H1 (cell line): ENCODE measurements around the gene PAGE2B. TPM values are rescaled to one million over a fixed set of nuclear protein-coding genes. Genes with fewer than 3 reads are reported as not detected.

Experiments
- CTCF ChIA-PET: fragments of 300-600 bp; sonication (Branson Sonifier 250); formaldehyde crosslinking; loops from one replicate; lab custom pipeline; 2021; ENCODE audit not compliant: partially characterized antibody; lab: Charles Lee
- POLR2A ChIA-PET: fragments of 300-600 bp; sonication (Branson Sonifier 250); formaldehyde crosslinking; loops from one replicate; lab custom pipeline; 2021; ENCODE audit warnings: inconsistent platforms; ENCODE audit not compliant: partially characterized antibody; lab: Charles Lee
- DNase-seq, 2 experiments: peaks; one replicate each; pipeline versions ENCODE4 v3.0.0 to v3.0.0-alpha.2; 2010 to 2022; ENCODE audit warnings: low spot score in 2 of 2, low read depth in 1 of 2, mixed read lengths in 1 of 2
- FAIRE-seq: peaks from 2 replicates; lab custom pipeline; 2011; peaks lifted over from hg19 to GRCh38; lab: Jason Lieb, UNC
- H2AFZ ChIP-seq: 2 replicates; pipeline ENCODE4 v1.8.1; 2012; ENCODE audit warnings: low read length, inconsistent platforms
- H2AK5ac ChIP-seq: 2 replicates; pipeline ENCODE4 v1.6.1; 2013; ENCODE audit warnings: low read depth, low read length
- H2BK120ac ChIP-seq: replicated peaks from 2 replicates; pipeline ENCODE3; 2013; ENCODE audit warnings: low read depth, low read length, inconsistent platforms
- H2BK12ac ChIP-seq: 2 replicates; pipeline ENCODE4 v1.6.1; 2013; ENCODE audit warnings: low read depth, low read length
- H2BK15ac ChIP-seq: 2 replicates; pipeline ENCODE4 v1.6.1; 2013; ENCODE audit warnings: low read length
- H2BK20ac ChIP-seq: 2 replicates; pipeline ENCODE4 v1.6.1; 2013; ENCODE audit warnings: low read length
- H2BK5ac ChIP-seq: 2 replicates; pipeline ENCODE4 v1.6.1; 2013; ENCODE audit warnings: low read depth, low read length
- H3K14ac ChIP-seq: 2 replicates; pipeline ENCODE4 v1.6.1; 2013; ENCODE audit warnings: inconsistent platforms; ENCODE audit not compliant: insufficient read length
- H3K18ac ChIP-seq: 2 replicates; pipeline ENCODE4 v1.6.1; 2013; ENCODE audit warnings: low read length; ENCODE audit errors: extremely low read depth
- H3K23ac ChIP-seq: 2 replicates; pipeline ENCODE4 v1.6.1; 2013; ENCODE audit warnings: inconsistent platforms; ENCODE audit not compliant: insufficient read length
- H3K23me2 ChIP-seq: 2 replicates; pipeline ENCODE4 v1.6.1; 2013; ENCODE audit warnings: low read depth, low read length
- H3K27ac ChIP-seq: 2 replicates; pipeline ENCODE4 v1.6.1; 2011; ENCODE audit warnings: low read depth, low read length, inconsistent platforms
- H3K27me3 ChIP-seq, 4 experiments: replicated peaks in 1 of 4; 1 replicate in 1 of 4; 2 replicates in 3 of 4; pipeline versions ENCODE4 v1.6.1 to v1.8.1; 2011 to 2013; ENCODE audit warnings: low read length in 3 of 4, mild to moderate bottlenecking in 3 of 4, inconsistent platforms in 2 of 4, mixed read lengths in 2 of 4, moderate library complexity in 1 of 4; ENCODE audit not compliant: control insufficient read depth in 3 of 4, insufficient read depth in 3 of 4; ENCODE audit errors: extremely low read depth in 1 of 4
- H3K36me3 ChIP-seq, 4 experiments: 2 replicates each; pipeline versions ENCODE4 v1.6.1 to v1.8.1; 2011 to 2013; ENCODE audit warnings: mild to moderate bottlenecking in 4 of 4, low read length in 3 of 4, moderate library complexity in 2 of 4, control low read depth in 1 of 4, inconsistent platforms in 1 of 4; ENCODE audit not compliant: insufficient read depth in 4 of 4, control insufficient read depth in 2 of 4
- H3K4ac ChIP-seq: replicated peaks from 2 replicates; pipeline ENCODE3; 2013; ENCODE audit warnings: low read length, low read depth, mixed read lengths, inconsistent platforms; ENCODE audit not compliant: insufficient read length
- H3K4me1 ChIP-seq, 4 experiments: replicated peaks in 1 of 4; 1 replicate in 1 of 4; 2 replicates in 3 of 4; pipeline versions ENCODE4 v1.6.1 to v1.8.1; 2011 to 2013; ENCODE audit warnings: low read length in 3 of 4, inconsistent platforms in 2 of 4, mixed read lengths in 1 of 4; ENCODE audit not compliant: insufficient read depth in 4 of 4, control insufficient read depth in 3 of 4
- H3K4me2 ChIP-seq, 2 experiments: 2 replicates each; pipeline versions ENCODE4 v1.6.1 to v1.8.1; 2011 to 2013; ENCODE audit warnings: low read depth in 2 of 2, low read length in 2 of 2, control low read depth in 1 of 2, inconsistent platforms in 1 of 2, mild to moderate bottlenecking in 1 of 2; ENCODE audit not compliant: insufficient read depth in 1 of 2
- H3K4me3 ChIP-seq, 4 experiments: fragments of 200-600, 300-600 bp in 1 of 4; sonication (generic), shearing (Covaris generic), sonication (Bioruptor Twin) in 1 of 4; 2 replicates each; pipeline versions ENCODE4 v1.5.1 to v1.8.1; 2011 to 2016; ENCODE audit warnings: low read length in 4 of 4, low read depth in 3 of 4, control low read depth in 2 of 4, inconsistent platforms in 2 of 4, mild to moderate bottlenecking in 2 of 4, mixed read lengths in 1 of 4, moderate library complexity in 1 of 4; ENCODE audit not compliant: insufficient read depth in 2 of 4; ENCODE audit errors: extremely low read depth in 1 of 4
- H3K56ac ChIP-seq: replicated peaks from 2 replicates; pipeline ENCODE3; 2013; ENCODE audit warnings: low read depth, mild to moderate bottlenecking, mixed read lengths, low read length, inconsistent platforms; ENCODE audit not compliant: insufficient read length
- H3K79me1 ChIP-seq: 2 replicates; pipeline ENCODE4 v1.6.1; 2013; ENCODE audit warnings: low read depth, low read length, control low read depth
- H3K79me2 ChIP-seq, 2 experiments: 2 replicates each; pipeline versions ENCODE4 v1.6.1 to v1.8.1; 2012 to 2013; ENCODE audit warnings: low read length in 2 of 2, mild to moderate bottlenecking in 2 of 2, inconsistent platforms in 1 of 2; ENCODE audit not compliant: insufficient read depth in 2 of 2, control insufficient read depth in 1 of 2
- H3K9ac ChIP-seq, 4 experiments: replicated peaks in 1 of 4; 1 replicate in 1 of 4; 2 replicates in 3 of 4; pipeline versions ENCODE4 v1.6.1 to v1.8.1; 2011 to 2013; ENCODE audit warnings: low read depth in 3 of 4, low read length in 3 of 4, control low read depth in 2 of 4, mild to moderate bottlenecking in 2 of 4, moderate library complexity in 2 of 4, inconsistent platforms in 1 of 4; ENCODE audit errors: extremely low read depth in 1 of 4
- H3K9me3 ChIP-seq, 2 experiments: 2 replicates each; pipeline versions ENCODE4 v1.6.1 to v1.8.1; 2012 to 2013; ENCODE audit warnings: mild to moderate bottlenecking in 2 of 2, moderate library complexity in 2 of 2, control low read depth in 1 of 2, inconsistent platforms in 1 of 2, low read depth in 1 of 2, low read length in 1 of 2, mixed read lengths in 1 of 2; ENCODE audit not compliant: insufficient read depth in 2 of 2
- H4K20me1 ChIP-seq, 2 experiments: replicated peaks in 1 of 2; 2 replicates each; pipeline versions ENCODE3 to v1.8.1; 2011 to 2013; ENCODE audit warnings: inconsistent platforms in 2 of 2, low read length in 2 of 2, mild to moderate bottlenecking in 1 of 2; ENCODE audit not compliant: insufficient read depth in 2 of 2, control insufficient read depth in 1 of 2
- H4K5ac ChIP-seq: 2 replicates; pipeline ENCODE4 v1.6.1; 2013; ENCODE audit warnings: low read length, low read depth, mixed read lengths, inconsistent platforms; ENCODE audit not compliant: insufficient read length
- H4K8ac ChIP-seq: 2 replicates; pipeline ENCODE4 v1.8.0; 2013; ENCODE audit warnings: mild to moderate bottlenecking, moderate library complexity, low read length, inconsistent platforms; ENCODE audit not compliant: insufficient read depth; ENCODE audit errors: extremely low read depth
- H4K91ac ChIP-seq: replicated peaks from 2 replicates; pipeline ENCODE3; 2013; ENCODE audit warnings: low read length, mixed read lengths, inconsistent platforms; ENCODE audit not compliant: insufficient read length
- CTBP2 ChIP-seq: IDR thresholded peaks from 2 replicates; pipeline ENCODE4 v1.7.0; 2011; ENCODE audit warnings: borderline replicate concordance, mild to moderate bottlenecking, moderate library complexity, mixed read lengths, low read length; ENCODE audit not compliant: insufficient read depth, insufficient read length
- FOSL1 ChIP-seq: IDR thresholded peaks from 2 replicates; pipeline ENCODE4 v1.6.1; 2011; ENCODE audit warnings: mild to moderate bottlenecking, low read depth, low read length, moderate library complexity; ENCODE audit not compliant: insufficient read depth
- KDM5A ChIP-seq: fragments of 200-600 bp; IDR thresholded peaks from 2 replicates; pipeline ENCODE4 v1.7.1; 2012; ENCODE audit warnings: mild to moderate bottlenecking, low read length, inconsistent platforms, mixed read lengths
- MAFK ChIP-seq: IDR thresholded peaks from 2 replicates; pipeline ENCODE4 v1.6.1; 2012; ENCODE audit warnings: low read depth, mild to moderate bottlenecking, improper control_type of control experiment, low read length
- PHF8 ChIP-seq: fragments of 200-600 bp; sonication (generic); conservative IDR thresholded peaks from 2 replicates; pipeline ENCODE4 v1.7.1; 2012; ENCODE audit warnings: low read depth, mild to moderate bottlenecking, inconsistent platforms, low read length, moderate library complexity
- RAD21 ChIP-seq, 2 experiments: IDR thresholded peaks in 1 of 2; conservative IDR thresholded peaks in 1 of 2; 2 replicates each; pipeline ENCODE4 v1.6.1; 2011; ENCODE audit warnings: low read depth in 2 of 2, low read length in 2 of 2, improper control_type of control experiment in 1 of 2, inconsistent platforms in 1 of 2, mild to moderate bottlenecking in 1 of 2, moderate library complexity in 1 of 2
- SAP30 ChIP-seq: fragments of 300-600 bp; sonication (generic); IDR thresholded peaks from 2 replicates; pipeline ENCODE4 v1.7.1; 2012; ENCODE audit warnings: low read length, moderate library complexity, mild to moderate bottlenecking, inconsistent platforms; ENCODE audit not compliant: insufficient read depth, insufficient replicate concordance
- SIX5 ChIP-seq: IDR thresholded peaks from 2 replicates; pipeline ENCODE4 v1.6.1; 2011; ENCODE audit warnings: mild to moderate bottlenecking, low read depth, low read length
- SP1 ChIP-seq: IDR thresholded peaks from 2 replicates; pipeline ENCODE4 v1.6.1; 2011; ENCODE audit warnings: low read depth, low read length
- YY1 ChIP-seq: IDR thresholded peaks from 2 replicates; pipeline ENCODE4 v1.6.1; 2011; ENCODE audit warnings: low read depth, mild to moderate bottlenecking, low read length
- WGBS, 2 experiments: shearing (Covaris generic) in 1 of 2; methylation state at CpG; one replicate each; pipeline versions ENCODE4 v1.1.6 to v1.1.7; 2013 to 2015; ENCODE audit warnings: low lambda C conversion rate in 2 of 2, mixed read lengths in 2 of 2, inconsistent platforms in 1 of 2, low coverage in 1 of 2, missing lambda C conversion rate in 1 of 2; ENCODE audit not compliant: insufficient replicate concordance in 2 of 2, insufficient coverage in 1 of 2, insufficient read length in 1 of 2; ENCODE audit errors: extremely low coverage in 1 of 2, missing lambda C conversion rate in 1 of 2; 5-methylcytosine and 5-hydroxymethylcytosine counted together
- polyA plus RNA-seq, 7 experiments: library from polyadenylated mRNA; depleted of rRNA in 3 of 7; stranded (reverse) in 5 of 7; unstranded in 2 of 7; fragments of >200 nt in 5 of 7; fragments of 200-250 nt in 2 of 7; gene quantifications; 1 replicate in 5 of 7; 2 replicates in 1 of 7; 4 replicates in 1 of 7; pipeline versions ENCODE4 v1.2.1 to v1.2.3, GENCODE V29; 2011 to 2013; ENCODE audit warnings: missing spikeins in 2 of 7, mixed read lengths in 2 of 7
- total RNA-seq: library from RNA; stranded (reverse); fragmentation: NEBNext Ultra II Directional; extraction: Animal tissue kit (Norgen Biotek cat#: 25700); gene quantifications from 2 replicates; pipeline ENCODE4 v1.2.1, GENCODE V29; 2021

PAGE2B gene
- total and polyA plus RNA-seq, 2 of the 8 experiments (the other 6 are each of a cell fraction or from before 2014, with no cell fraction given) = not detected

DNA sequence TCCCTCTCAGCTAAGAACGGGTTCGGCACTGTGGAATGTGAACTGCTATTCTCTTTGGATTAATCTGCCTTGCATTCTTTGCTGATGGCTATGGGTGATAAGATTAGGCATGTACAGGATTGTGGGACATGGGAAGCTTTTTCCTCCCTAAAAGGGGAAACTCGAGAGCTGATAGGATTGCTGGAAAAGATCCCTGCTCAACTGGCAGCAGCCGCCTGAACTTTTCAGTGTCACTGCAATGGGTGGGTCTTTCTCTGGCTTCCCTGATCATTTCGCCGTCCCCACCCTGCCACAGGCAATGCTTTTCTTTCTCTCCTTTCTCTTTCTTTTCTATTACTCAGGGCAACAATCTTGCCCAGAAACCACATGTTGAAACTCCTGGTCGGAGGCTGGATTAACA lies 34.5 kb downstream of the PAGE2B start:
- H2BK15ac ChIP-seq = no peak overlapping the region
- H3K4me3 ChIP-seq = no peak overlapping the region
- H3K27ac ChIP-seq = no peak overlapping the region
- H3K18ac ChIP-seq = no peak overlapping the region
- H3K4ac ChIP-seq = no peak overlapping the region
- DNase-seq (no peak), FAIRE-seq (no peak)
- no peak overlapping the region for H3K23ac ChIP-seq
- no peak overlapping the region for H2BK120ac ChIP-seq
- H2AFZ ChIP-seq = no peak overlapping the region
- no peaks in the 10 kb centered on the region for H3K79me2 ChIP-seq
- no peak overlapping the region for H3K4me2 ChIP-seq
- H3K14ac ChIP-seq = no peak overlapping the region
- H2BK12ac ChIP-seq = no peak overlapping the region
- 97% methylated on average over 6 of the region's 7 CpGs; no CpG with 5 or more reads in 1 of the 2 experiments for WGBS, 2 experiments
- no peak overlapping the region for H2BK5ac ChIP-seq
- no peak overlapping the region for H2AK5ac ChIP-seq
- H3K4me1 ChIP-seq = no peaks in the 10 kb centered on the region
- no peak overlapping the region for H2BK20ac ChIP-seq
- H3K9me3 ChIP-seq = peaks cover 0 to 2% of the 10 kb centered on the region in 2 experiments; a peak in 1 of 4 replicates
- no peaks in the 10 kb centered on the region for H3K23me2 ChIP-seq
- no peak overlapping the region for H4K8ac ChIP-seq
- H3K27me3 ChIP-seq = no peaks in the 10 kb centered on the region
- ChIA-PET POLR2A (no interaction called here), CTCF (no interaction called here)
- H4K20me1 ChIP-seq = no peaks in the 10 kb centered on the region
- no peaks in the 10 kb centered on the region for H3K79me1 ChIP-seq
- H3K56ac ChIP-seq = no peak overlapping the region
- H4K91ac ChIP-seq = no peak overlapping the region
- H3K9ac ChIP-seq = no peak overlapping the region
- H3K36me3 ChIP-seq = no peaks in the 10 kb centered on the region
- H4K5ac ChIP-seq = no peak overlapping the region
- TF ChIP-seq CTBP2 (no peak), FOSL1 (no peak), KDM5A (no peak), SAP30 (no peak), SIX5 (no peak), YY1 (no peak), MAFK (no peak), PHF8 (no peak), RAD21 (IDR thresholded peaks at IDR 0.05 in 1 of 2, conservative IDR thresholded peaks at IDR 0.05 in 1 of 2; ENCODE audit: low read depth in 2 of 2, low read length in 2 of 2) (no peak), SP1 (no peak)
